HEK293 (cell line): Measurements from ENCODE around the gene CLEC12A.

Source experiments
- CTCF ChIP-seq: fragments of 450-650 bp; formaldehyde crosslinking; IDR thresholded peaks from 2 replicates; pipeline ENCODE4 v1.5.1; 2016; ENCODE audit warnings: missing biosample characterization, missing genetic modification characterization
- ELK4 ChIP-seq: IDR thresholded peaks from 2 replicates; pipeline ENCODE4 v1.6.1; 2011; ENCODE audit warnings: mild to moderate bottlenecking, low read depth, low read length, borderline replicate concordance
- SETDB1 ChIP-seq: IDR thresholded peaks from one replicate; pipeline ENCODE4 v1.6.1; 2017; ENCODE audit warnings: mild to moderate bottlenecking, low read length, moderate library complexity, mixed read lengths; ENCODE audit not compliant: insufficient read length
- YY1 ChIP-seq: fragments of 450-650 bp; formaldehyde crosslinking; IDR thresholded peaks from 2 replicates; pipeline ENCODE4 v1.5.1; 2018; ENCODE audit warnings: missing biosample characterization, missing genetic modification characterization
- ZNF391 ChIP-seq: fragments of 450-650 bp; formaldehyde crosslinking; IDR thresholded peaks from 2 replicates; pipeline ENCODE4 v1.5.1; 2016; ENCODE audit warnings: low read depth, missing biosample characterization, missing genetic modification characterization, borderline replicate concordance
- ZNF416 ChIP-seq: fragments of 450-650 bp; formaldehyde crosslinking; IDR thresholded peaks from 2 replicates; pipeline ENCODE4 v1.5.1; 2016; ENCODE audit warnings: missing biosample characterization, missing genetic modification characterization

DNA sequence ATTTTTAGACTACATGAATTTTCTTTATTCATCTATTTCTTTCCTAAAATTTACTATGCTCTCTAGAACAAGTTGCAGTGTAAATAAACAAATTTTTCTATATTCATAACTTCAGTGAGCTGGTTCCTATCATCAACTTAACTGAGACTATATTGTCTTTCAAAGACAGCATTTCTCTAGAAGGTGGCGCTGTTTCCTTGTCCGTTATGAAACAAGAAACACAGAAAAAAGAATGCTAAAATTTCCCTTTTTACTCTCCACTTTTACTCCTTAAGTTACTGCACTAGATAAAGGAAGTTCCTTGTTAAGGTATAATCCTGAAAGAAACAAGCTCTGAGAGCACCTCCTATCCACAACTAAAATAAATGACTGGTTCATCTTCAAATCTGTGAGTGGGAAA is 30.8 kb upstream of the CLEC12A start:
- no peak for TF ChIP-seq ZNF391 (tag by site-specific recombination)
- no peak for TF ChIP-seq SETDB1
- TF ChIP-seq CTCF (tag by site-specific recombination) = no peak
- no peak for TF ChIP-seq YY1 (tag by site-specific recombination)
- TF ChIP-seq ZNF416 (tag by site-specific recombination) = no peak
- no peak for TF ChIP-seq ELK4
